Umbilical cord (tissue), 2 donors: Measurements from ENCODE around the gene MTRFR. TPM values are rescaled to one million over a fixed set of nuclear protein-coding genes. Genes with fewer than 3 reads are reported as not detected.

Experiments
- DNase-seq: peaks from one replicate; pipeline ENCODE4 v3.0.0-alpha.2; 2015; ENCODE audit warnings: low spot score
- total RNA-seq: library from RNA; depleted of rRNA; stranded (reverse); fragments of >200 nt; gene quantifications from one replicate; pipeline ENCODE4 v1.2.3, GENCODE V29; 2014; ENCODE audit warnings: low replicate concordance; ENCODE audit not compliant: insufficient read depth

Gene MTRFR
- total RNA-seq, 1 donor from 2014 or later: 10.4 TPM

- DNase-seq: peak; percentile 57
Measured at GRCh38 chr12:123270214-123271000, 37.2 kb downstream of the MTRFR start.

- DNase-seq: peak; percentile 62
Measured at GRCh38 chr12:123271001-123271668, 37.9 kb downstream of the MTRFR start.

- DNase-seq: no peak
Measured at GRCh38 chr12:123273166-123273565, 39.9 kb downstream of the MTRFR start.

GRCh38 chr12:123278101-123278627 is 44.9 kb downstream of the MTRFR start:
- peak; percentile 15 for DNase-seq

- DNase-seq: no peak
Measured at GRCh38 chr12:123280971-123281370, 47.7 kb downstream of the MTRFR start.

- DNase-seq: no peak
Measured at GRCh38 chr12:123282111-123282510, 48.9 kb downstream of the MTRFR start.

GRCh38 chr12:123283461-123283860 is 50.2 kb downstream of the MTRFR start:
- DNase-seq: no peak

GRCh38 chr12:123284669-123285068 is 51.4 kb downstream of the MTRFR start:
- DNase-seq: no peak

GRCh38 chr12:123286652-123287373 is 53.6 kb downstream of the MTRFR start:
- DNase-seq: no peak

- DNase-seq: no peak
Measured at GRCh38 chr12:123288751-123289346, 55.6 kb downstream of the MTRFR start.

- DNase-seq: no peak
Measured at GRCh38 chr12:123289911-123290310, 56.7 kb downstream of the MTRFR start.

GRCh38 chr12:123293178-123293760 is 60.0 kb downstream of the MTRFR start:
- no peak for DNase-seq

- DNase-seq: no peak
Measured at GRCh38 chr12:123305136-123305535, 71.9 kb downstream of the MTRFR start.

- DNase-seq: no peak
Measured at GRCh38 chr12:123306200-123306599, 73.0 kb downstream of the MTRFR start.

Other genes starting within 250 kb of the MTRFR start
- 4.1 TPM for gene PITPNM2, start 82.3 kb upstream of the MTRFR start, total RNA-seq
- gene MPHOSPH9, start 295 bp upstream of the MTRFR start, total RNA-seq: 52.2 TPM
- 87.6 TPM for gene CDK2AP1, start 38.4 kb downstream of the MTRFR start, total RNA-seq
- gene SBNO1, start 131.4 kb downstream of the MTRFR start, total RNA-seq: 20.9 TPM
- gene KMT5A, start 150.7 kb downstream of the MTRFR start, total RNA-seq: 6.3 TPM
- gene RILPL2, start 203.2 kb downstream of the MTRFR start, total RNA-seq: 5.3 TPM
- 14.4 TPM for gene SNRNP35, start 224.7 kb downstream of the MTRFR start, total RNA-seq